Stimulated activated naive B cell treated with anti-CD40 and anti-IgM and Interleukin-4, amounts not matched to agents 10 μg/mL and 1 μg/mL and 100 μg/mL, for 72 hours (primary cell): ENCODE data around the gene PEX11B.

Experiments used
- ATAC-seq, 2 donors: fragments of 150-1000 bp; cut with Tn5 transposase; replicated peaks; 2 replicates each; pipeline ENCODE4 v1.10.0; 2021; ENCODE audit warnings: moderate library complexity in 1 of 2
- DNase-seq: peaks from one replicate; pipeline ENCODE4 v3.0.0; 2021
- H3K27ac Mint-ChIP-seq: one replicate; pipeline ENCODE4 v1.8.0; 2022; ENCODE audit warnings: mild to moderate bottlenecking, mixed read lengths
- H3K27me3 Mint-ChIP-seq, 2 donors: one replicate each; pipeline ENCODE4 v1.8.0; 2022; ENCODE audit warnings: mixed read lengths in 2 of 2
- H3K36me3 Mint-ChIP-seq, 2 donors: one replicate each; pipeline ENCODE4 v1.8.0; 2022; ENCODE audit warnings: mixed read lengths in 2 of 2, mild to moderate bottlenecking in 1 of 2
- H3K4me1 Mint-ChIP-seq, 2 donors: one replicate each; pipeline ENCODE4 v1.8.0; 2022; ENCODE audit warnings: mixed read lengths in 2 of 2, mild to moderate bottlenecking in 1 of 2
- H3K4me3 Mint-ChIP-seq, 2 donors: one replicate each; pipeline ENCODE4 v1.8.0; 2022; ENCODE audit warnings: mild to moderate bottlenecking in 2 of 2, mixed read lengths in 2 of 2, moderate library complexity in 1 of 2
- H3K9me3 Mint-ChIP-seq, 2 donors: one replicate each; pipeline ENCODE4 v1.8.0; 2022; ENCODE audit warnings: mixed read lengths in 2 of 2, mild to moderate bottlenecking in 1 of 2

PEX11B gene

GRCh38 chr1:145958734-145959133, 40.2 kb upstream of the PEX11B start:
- H3K4me3 Mint-ChIP-seq = no peak overlapping the region
- no peaks in the 10 kb centered on the region for H3K27me3 Mint-ChIP-seq
- ATAC-seq (no peak), DNase-seq (no peak)
- H3K36me3 Mint-ChIP-seq = peaks cover 2% of the 10 kb centered on the region in 2 donors
- no peak overlapping the region for H3K27ac Mint-ChIP-seq
- no peaks in the 10 kb centered on the region for H3K9me3 Mint-ChIP-seq
- H3K4me1 Mint-ChIP-seq = peaks cover 50 to 90% of the 10 kb centered on the region in 2 donors

- Mint-ChIP-seq H3K4me1 (peaks cover 41 to 83% of the 10 kb centered on the region in 2 donors), H3K9me3 (no peaks in the 10 kb centered on the region), H3K36me3 (peaks cover 2 to 5% of the 10 kb centered on the region in 2 donors), H3K27me3 (no peaks in the 10 kb centered on the region), H3K27ac (peak within 1 kb of the TSS; percentile 94), H3K4me3 (peak within 1 kb of the TSS; percentile 82 to 85)
- DNase-seq (peak; percentile 93), ATAC-seq (peak; percentile 92 to 93)
These were observed 39.2 kb upstream of the PEX11B start, which contains the start of gene LIX1L for GRCh38 chr1:145957443-145958319. LIX1L (minus strand) TSS chr1:145958017; CDS start chr1:145957927, 90 bp downstream.

- Mint-ChIP-seq H3K36me3 (peaks cover 2 to 5% of the 10 kb centered on the region in 2 donors), H3K4me1 (peaks cover 38 to 77% of the 10 kb centered on the region in 2 donors), H3K27ac (peak overlapping the region; percentile 52), H3K4me3 (peak overlapping the region; percentile 82 to 85), H3K27me3 (no peaks in the 10 kb centered on the region), H3K9me3 (no peaks in the 10 kb centered on the region)
- ATAC-seq = no peak
- DNase-seq = no peak
These were observed 38.4 kb upstream of the PEX11B start for GRCh38 chr1:145956781-145957442.

- peaks cover 35 to 76% of the 10 kb centered on the region in 2 donors for H3K4me1 Mint-ChIP-seq
- peaks cover 7 to 10% of the 10 kb centered on the region in 2 donors for H3K36me3 Mint-ChIP-seq
- no peaks in the 10 kb centered on the region for H3K9me3 Mint-ChIP-seq
- ATAC-seq (no peak), DNase-seq (no peak)
- peak overlapping the region; percentile 82 to 85 for H3K4me3 Mint-ChIP-seq
- no peak overlapping the region for H3K27ac Mint-ChIP-seq
- no peaks in the 10 kb centered on the region for H3K27me3 Mint-ChIP-seq
These were observed 37.8 kb upstream of the PEX11B start for GRCh38 chr1:145956361-145956760.

GRCh38 chr1:145955436-145955835, 36.9 kb upstream of the PEX11B start:
- Mint-ChIP-seq H3K4me3 (no peak overlapping the region), H3K36me3 (peaks cover 7 to 10% of the 10 kb centered on the region in 2 donors), H3K27me3 (no peaks in the 10 kb centered on the region), H3K9me3 (no peaks in the 10 kb centered on the region), H3K4me1 (peaks cover 31 to 68% of the 10 kb centered on the region in 2 donors), H3K27ac (no peak overlapping the region)
- ATAC-seq (no peak), DNase-seq (no peak)

GRCh38 chr1:145953861-145954260, 35.3 kb upstream of the PEX11B start:
- peaks cover 29 to 62% of the 10 kb centered on the region in 2 donors for H3K4me1 Mint-ChIP-seq
- no peak for ATAC-seq
- no peaks in the 10 kb centered on the region for H3K9me3 Mint-ChIP-seq
- no peak for DNase-seq
- peaks cover 13% of the 10 kb centered on the region in 2 donors for H3K36me3 Mint-ChIP-seq
- no peak overlapping the region for H3K27ac Mint-ChIP-seq
- no peaks in the 10 kb centered on the region for H3K27me3 Mint-ChIP-seq
- no peak overlapping the region for H3K4me3 Mint-ChIP-seq

GRCh38 chr1:145952903-145953302, 34.4 kb upstream of the PEX11B start:
- DNase-seq = no peak
- ATAC-seq = no peak
- no peaks in the 10 kb centered on the region for H3K9me3 Mint-ChIP-seq
- H3K27ac Mint-ChIP-seq = no peak overlapping the region
- no peaks in the 10 kb centered on the region for H3K27me3 Mint-ChIP-seq
- H3K36me3 Mint-ChIP-seq = peaks cover 13% of the 10 kb centered on the region in 2 donors
- no peak overlapping the region for H3K4me3 Mint-ChIP-seq
- peaks cover 25 to 52% of the 10 kb centered on the region in 2 donors for H3K4me1 Mint-ChIP-seq

- no peaks in the 10 kb centered on the region for H3K27me3 Mint-ChIP-seq
- peaks cover 13 to 19% of the 10 kb centered on the region in 2 donors for H3K36me3 Mint-ChIP-seq
- no peaks in the 10 kb centered on the region for H3K9me3 Mint-ChIP-seq
- H3K4me1 Mint-ChIP-seq = peaks cover 19 to 44% of the 10 kb centered on the region in 2 donors
- ATAC-seq = no peak
- no peak overlapping the region for H3K4me3 Mint-ChIP-seq
- no peak overlapping the region for H3K27ac Mint-ChIP-seq
- DNase-seq = no peak
These were observed 33.0 kb upstream of the PEX11B start for GRCh38 chr1:145951526-145951925.

- Mint-ChIP-seq H3K4me1 (peaks cover 8 to 23% of the 10 kb centered on the region in 2 donors), H3K36me3 (peaks cover 16 to 25% of the 10 kb centered on the region in 2 donors), H3K27ac (no peak overlapping the region), H3K27me3 (no peaks in the 10 kb centered on the region), H3K9me3 (no peaks in the 10 kb centered on the region), H3K4me3 (no peak overlapping the region)
- no peak for DNase-seq
- no peak for ATAC-seq
These were observed 30.7 kb upstream of the PEX11B start for GRCh38 chr1:145949219-145949618.

GRCh38 chr1:145947551-145947950, 29.0 kb upstream of the PEX11B start:
- ATAC-seq (no peak), DNase-seq (no peak)
- H3K4me1 Mint-ChIP-seq = peaks cover 9 to 14% of the 10 kb centered on the region in 2 donors
- no peak overlapping the region for H3K27ac Mint-ChIP-seq
- no peaks in the 10 kb centered on the region for H3K9me3 Mint-ChIP-seq
- no peaks in the 10 kb centered on the region for H3K27me3 Mint-ChIP-seq
- peaks cover 23 to 27% of the 10 kb centered on the region in 2 donors for H3K36me3 Mint-ChIP-seq
- no peak overlapping the region for H3K4me3 Mint-ChIP-seq

GRCh38 chr1:145946477-145946986, 28.0 kb upstream of the PEX11B start:
- ATAC-seq (no peak), DNase-seq (no peak)
- H3K4me3 Mint-ChIP-seq = no peak overlapping the region
- H3K4me1 Mint-ChIP-seq = peaks cover 8 to 10% of the 10 kb centered on the region in 2 donors
- H3K9me3 Mint-ChIP-seq = no peaks in the 10 kb centered on the region
- H3K27me3 Mint-ChIP-seq = no peaks in the 10 kb centered on the region
- H3K36me3 Mint-ChIP-seq = peaks cover 29% of the 10 kb centered on the region in 2 donors
- H3K27ac Mint-ChIP-seq = no peak overlapping the region

- H3K36me3 Mint-ChIP-seq = peaks cover 29 to 34% of the 10 kb centered on the region in 2 donors
- H3K4me3 Mint-ChIP-seq = no peak overlapping the region
- DNase-seq = no peak
- no peaks in the 10 kb centered on the region for H3K9me3 Mint-ChIP-seq
- H3K4me1 Mint-ChIP-seq = peaks cover 5% of the 10 kb centered on the region in 2 donors
- ATAC-seq = no peak
- no peaks in the 10 kb centered on the region for H3K27me3 Mint-ChIP-seq
- H3K27ac Mint-ChIP-seq = no peak overlapping the region
These were observed 26.0 kb upstream of the PEX11B start for GRCh38 chr1:145944532-145944931.

- Mint-ChIP-seq H3K9me3 (no peaks in the 10 kb centered on the region), H3K4me1 (peaks cover 0 to 2% of the 10 kb centered on the region in 2 donors), H3K27ac (peak overlapping the region; percentile 15), H3K4me3 (no peak overlapping the region), H3K27me3 (no peaks in the 10 kb centered on the region), H3K36me3 (peaks cover 27 to 31% of the 10 kb centered on the region in 2 donors)
- ATAC-seq (no peak), DNase-seq (no peak)
These were observed 24.4 kb upstream of the PEX11B start for GRCh38 chr1:145942871-145943270.

GRCh38 chr1:145942405-145942804, 23.9 kb upstream of the PEX11B start:
- Mint-ChIP-seq H3K27ac (no peak overlapping the region), H3K4me3 (no peak overlapping the region), H3K4me1 (peaks cover 0 to 2% of the 10 kb centered on the region in 2 donors), H3K36me3 (peaks cover 27 to 31% of the 10 kb centered on the region in 2 donors), H3K27me3 (no peaks in the 10 kb centered on the region), H3K9me3 (no peaks in the 10 kb centered on the region)
- DNase-seq = no peak
- ATAC-seq = no peak
